GM12878 (cell line): ENCODE measurements around the gene DNAJC18. TPM values are rescaled to one million over a fixed set of nuclear protein-coding genes. Genes with fewer than 3 reads are reported as not detected.
A peak's percentile ranks its signal among the peaks of the same experiment; 100 is the strongest.
"Not testable (repeated sequence)": the region's sequence is repeated elsewhere in the genome, so short reads cannot be mapped to it uniquely, and the experiment has no call there.

ENCODE experiments used
- ATAC-seq: fragments of 200-7000 bp; cut with Tn5 transposase; 3 replicates; pipeline ENCODE4 v1.9.1; 2020; ENCODE audit warnings: mild to moderate bottlenecking, moderate library complexity
- BruUV-seq: library from RNA; stranded (reverse); fragments of 400-500 nt; replicated peaks from 2 replicates; lab custom pipeline; 2021; lab: Mats Ljungman, UMichigan
- CTCF ChIA-PET: fragments of 300-600 bp; sonication (Branson Sonifier 250); formaldehyde crosslinking; extraction: SDS; loops from one replicate; lab custom pipeline; 2021; ENCODE audit warnings: inconsistent platforms; lab: Yijun Ruan, JAX
- POLR2A ChIA-PET: fragments of 350-600 bp; formaldehyde crosslinking; extraction: SDS; loops from one replicate; lab custom pipeline; 2021; ENCODE audit warnings: inconsistent platforms; lab: Charles Lee
- RAD21 ChIA-PET: fragments of 300-600 bp; sonication (Branson Sonifier 250); formaldehyde crosslinking; loops from one replicate; lab custom pipeline; 2023; ENCODE audit warnings: antibody characterized with exemption; ENCODE audit not compliant: unreplicated experiment; lab: Charles Lee
- SMC1A ChIA-PET: fragments of 300-600 bp; sonication (Branson Sonifier 250); formaldehyde crosslinking; loops from one replicate; lab custom pipeline; 2023; ENCODE audit not compliant: unreplicated experiment, uncharacterized antibody; lab: Charles Lee
- DNase-seq: peaks from one replicate; pipeline ENCODE4 v3.0.0-alpha.2; 2011; ENCODE audit warnings: low read depth, low spot score
- FAIRE-seq: peaks from 3 replicates; lab custom pipeline; 2011; peaks lifted over from hg19 to GRCh38; lab: Jason Lieb, UNC
- H2AFZ ChIP-seq: 2 replicates; pipeline ENCODE4 v1.6.0; 2011; ENCODE audit warnings: low read depth, low read length, control low read depth; ENCODE audit not compliant: control insufficient read depth
- H3K27ac ChIP-seq: 2 replicates; pipeline ENCODE4 v1.5.1; 2011; ENCODE audit warnings: control low read depth; ENCODE audit not compliant: control insufficient read depth, insufficient read depth
- H3K27me3 ChIP-seq, 2 experiments: replicated peaks in 1 of 2; 2 replicates each; pipeline versions ENCODE4 v1.6.0 to v1.6.1; 2011; ENCODE audit warnings: low read length in 1 of 2; ENCODE audit not compliant: control insufficient read depth in 2 of 2, insufficient read depth in 2 of 2
- H3K36me3 ChIP-seq, 2 experiments: 2 replicates each; pipeline ENCODE4 v1.5.1; 2011; ENCODE audit warnings: low read length in 1 of 2; ENCODE audit not compliant: control insufficient read depth in 2 of 2, insufficient read depth in 2 of 2
- H3K4me1 ChIP-seq: 2 replicates; pipeline ENCODE4 v1.6.1; 2011; ENCODE audit warnings: mild to moderate bottlenecking, low read length, moderate library complexity, mixed read lengths; ENCODE audit not compliant: control insufficient read depth, insufficient read depth
- H3K4me2 ChIP-seq: 2 replicates; pipeline ENCODE4 v1.6.0; 2011; ENCODE audit warnings: control low read depth; ENCODE audit not compliant: control insufficient read depth, insufficient read depth
- H3K4me3 ChIP-seq: fragments of 200-600 bp; sonication (generic); 2 replicates; pipeline ENCODE4 v1.5.1; 2016
- H3K79me2 ChIP-seq: 2 replicates; pipeline ENCODE4 v1.6.0; 2011; ENCODE audit warnings: low read length; ENCODE audit not compliant: control insufficient read depth, insufficient read depth
- H3K9ac ChIP-seq: 2 replicates; pipeline ENCODE4 v1.8.0; 2011; ENCODE audit warnings: low read length, control low read depth, mixed read lengths; ENCODE audit not compliant: control insufficient read depth, insufficient read depth
- H3K9me3 ChIP-seq: replicated peaks from 3 replicates; pipeline ENCODE4 v1.5.1; 2011; ENCODE audit warnings: mild to moderate bottlenecking, low read length; ENCODE audit not compliant: control insufficient read depth, insufficient read depth
- H4K20me1 ChIP-seq: 2 replicates; pipeline ENCODE4 v1.6.0; 2011; ENCODE audit not compliant: control insufficient read depth, insufficient read depth
- IKZF2 ChIP-seq, 2 experiments: fragments of 450-650 bp; IDR thresholded peaks; 2 replicates each; pipeline ENCODE4 v1.6.1; 2017; ENCODE audit warnings: mild to moderate bottlenecking in 2 of 2, moderate library complexity in 2 of 2
- WRNIP1 ChIP-seq: IDR thresholded peaks from 2 replicates; pipeline ENCODE4 v1.6.1; 2011; ENCODE audit warnings: low read depth, low read length, improper control_type of control experiment, borderline replicate concordance
- ZNF217 ChIP-seq: fragments of 450-650 bp; IDR thresholded peaks from 2 replicates; pipeline ENCODE4 v1.6.1; 2017; ENCODE audit warnings: antibody characterized with exemption, mild to moderate bottlenecking
- WGBS: methylation state at CpG from one replicate; pipeline ENCODE4 v1.1.6; 2016; ENCODE audit warnings: low lambda C conversion rate; ENCODE audit not compliant: insufficient replicate concordance, insufficient coverage; ENCODE audit errors: missing lambda C conversion rate; 5-methylcytosine and 5-hydroxymethylcytosine counted together
- in situ Hi-C: fragments of 300-500 bp; cut with MboI; formaldehyde crosslinking; loops from 9 replicates; pipeline ENCODE4 v1.14.3; 2018; ENCODE audit warnings: mixed read lengths
- intact Hi-C: fragments of 100-400 bp; cut with micrococcal nuclease; formaldehyde crosslinking; loops from one replicate; pipeline ENCODE4 v1.14.2; 2022; ENCODE audit not compliant: unreplicated experiment
- polyA plus RNA-seq, 11 experiments: library from polyadenylated mRNA; depleted of rRNA in 4 of 11; unstranded in 6 of 11; stranded (reverse) in 5 of 11; fragments of >200 nt; fragmentation: Nextera tagmentation in 4 of 11; fragmentation: Illumina TruSeq in 1 of 11; extraction: Ambion mirVana in 4 of 11; extraction: Trizol in 1 of 11; gene quantifications; 1 replicate in 1 of 11; 2 replicates in 10 of 11; pipeline versions ENCODE4 v1.2.1 to v1.2.3, GENCODE V29; 2011 to 2016; ENCODE audit warnings: inconsistent platforms in 2 of 11, missing spikeins in 2 of 11, low read depth in 1 of 11
- total RNA-seq, 4 experiments: library from RNA; depleted of rRNA in 3 of 4; stranded (reverse); fragments of >200 nt in 3 of 4; fragmentation: Illumina TruSeq in 1 of 4; extraction: Trizol in 1 of 4; gene quantifications; 2 replicates each; pipeline versions ENCODE4 v1.2.1 to v1.2.3, GENCODE V29; 2013 to 2021

DNAJC18 gene
- total and polyA plus RNA-seq, 10 of the 15 experiments (the other 5 are each of a cell fraction or from before 2014, with no cell fraction given): 6.4 to 26.7 (median 17.7) TPM

GRCh38 chr5:139481122-139481533 is 41.8 kb upstream of the DNAJC18 start:
- DNase-seq: no peak
- peaks cover 27% of the 10 kb centered on the region for H3K4me1 ChIP-seq
- FAIRE-seq: no peak
- peaks cover 0 to 4% of the 10 kb centered on the region in 2 experiments; a peak in 2 of 4 replicates for H3K36me3 ChIP-seq
- no peak overlapping the region for H2AFZ ChIP-seq
- peak overlapping the region; percentile 91 for H3K27ac ChIP-seq
- ATAC-seq: peak; percentile 9
- 85% methylated on average over 12 of the region's 12 CpGs for WGBS
- H3K4me3 ChIP-seq: peak overlapping the region; percentile 59
- in situ Hi-C loops: no loop called here
- CTCF ChIA-PET: interaction anchor here (0.9 to 4.5 kb wide), 7 partner anchors 22 to 230 kb away, joined by 3 to 32 read pairs (median 8); no protein-coding TSS in a partner anchor
- H3K79me2 ChIP-seq: peaks cover 7% of the 10 kb centered on the region
- intact Hi-C loops: no loop called here
- POLR2A ChIA-PET: interaction anchor here (0.6 to 2.0 kb wide), 9 partner anchors 13 to 567 kb away, joined by 3 to 10 read pairs (median 4); partner anchors contain the start of gene DNAJC18
- no peak for TF ChIP-seq ZNF217
- no peak for TF ChIP-seq WRNIP1
- TF ChIP-seq IKZF2 (IDR thresholded peaks at IDR 0.05): no peak
- no TSS peak for BruUV-seq
- SMC1A ChIA-PET: interaction anchor here (0.7 to 3.1 kb wide), 14 partner anchors 10 to 213 kb away, joined by 3 to 25 read pairs (median 6); partner anchors contain the start of genes DNAJC18 and SMIM33
- no peaks in the 10 kb centered on the region for H4K20me1 ChIP-seq
- H3K9ac ChIP-seq: peak overlapping the region; percentile 81; the same call in 1 of the 2 replicates
- peak overlapping the region; percentile 94 for H3K4me2 ChIP-seq
- RAD21 ChIA-PET: interaction anchor here (1.0 to 3.0 kb wide), 6 partner anchors 13 to 84 kb away, joined by 3 to 32 read pairs (median 10); no protein-coding TSS in a partner anchor
- no peaks in the 10 kb centered on the region for H3K9me3 ChIP-seq
- no peaks in the 10 kb centered on the region for H3K27me3 ChIP-seq

- H3K79me2 ChIP-seq, BruUV-seq, DNase-seq, H3K4me2 ChIP-seq, in situ Hi-C loops, H3K9me3 ChIP-seq, H3K36me3 ChIP-seq, H2AFZ ChIP-seq, FAIRE-seq, H4K20me1 ChIP-seq, H3K9ac ChIP-seq, intact Hi-C loops, H3K27me3 ChIP-seq, H3K27ac ChIP-seq, ATAC-seq, H3K4me3 ChIP-seq: not testable (repeated sequence)
- ChIA-PET RAD21 (interaction anchor here (2.0 kb wide), 1 partner anchor 21 kb away, joined by 6 read pairs; no protein-coding TSS in a partner anchor), SMC1A (interaction anchor here (0.9 to 2.2 kb wide), 3 partner anchors 12 to 57 kb away, joined by 3 to 9 read pairs (median 3); no protein-coding TSS in a partner anchor), CTCF (interaction anchor here (0.7 to 4.5 kb wide), 4 partner anchors 15 to 33 kb away, joined by 3 to 32 read pairs (median 3); no protein-coding TSS in a partner anchor), POLR2A (interaction anchor here (0.6 to 1.7 kb wide), 9 partner anchors 9 to 687 kb away, joined by 3 to 6 read pairs (median 3); no protein-coding TSS in a partner anchor)
- peaks cover 33% of the 10 kb centered on the region for H3K4me1 ChIP-seq
- 91% methylated on average over 4 of the region's 4 CpGs for WGBS
Observed at GRCh38 chr5:139479729-139480128, 40.4 kb upstream of the DNAJC18 start.
